Neural crest cell (in vitro differentiated cells): Measurements from ENCODE around the gene THAP12. TPM values are rescaled to one million over a fixed set of nuclear protein-coding genes. Genes with fewer than 3 reads are reported as not detected.

Experiments
- DNase-seq: peaks from one replicate; pipeline ENCODE4 v3.0.0; 2021; ENCODE audit warnings: low read depth, mixed read lengths, low spot score
- H3K27ac Mint-ChIP-seq: one replicate; pipeline ENCODE4 v1.8.0; 2021; ENCODE audit warnings: mild to moderate bottlenecking, mixed read lengths; ENCODE audit not compliant: unreplicated experiment
- H3K27me3 Mint-ChIP-seq: 2 replicates; pipeline ENCODE4 v1.8.0; 2021; ENCODE audit warnings: low read depth, mild to moderate bottlenecking, mixed read lengths
- H3K36me3 Mint-ChIP-seq: 2 replicates; pipeline ENCODE4 v1.8.0; 2021; ENCODE audit warnings: low read depth, mild to moderate bottlenecking, mixed read lengths
- H3K4me1 Mint-ChIP-seq: 2 replicates; pipeline ENCODE4 v1.8.0; 2021; ENCODE audit warnings: mixed read lengths
- H3K4me3 Mint-ChIP-seq: one replicate; pipeline ENCODE4 v1.8.0; 2021; ENCODE audit warnings: mild to moderate bottlenecking, mixed read lengths
- H3K9me3 Mint-ChIP-seq: 2 replicates; pipeline ENCODE4 v1.8.0; 2021; ENCODE audit warnings: mixed read lengths
- CTCF ChIP-seq: fragments of 200-600 bp; sonication (generic); conservative IDR thresholded peaks from 2 replicates; pipeline ENCODE4 v1.5.0; 2021; ENCODE audit warnings: antibody characterized with exemption, mild to moderate bottlenecking
- long read RNA-seq: library from polyadenylated mRNA; unstranded; transcript quantifications from one replicate; pipeline ENCODE4 v2.0.0, GENCODE V29; 2020
- total RNA-seq: library from RNA; stranded (reverse); gene quantifications from 2 replicates; pipeline ENCODE4 v1.2.1, GENCODE V29; 2021

THAP12 gene
- 55.2 and 62.0 TPM in 2 replicates for total RNA-seq
- long read RNA-seq, partial matches to known transcripts: 5 of 12 reads
- long read RNA-seq, other reads (novel, unspliced or antisense): 7 of 12 reads

DNA sequence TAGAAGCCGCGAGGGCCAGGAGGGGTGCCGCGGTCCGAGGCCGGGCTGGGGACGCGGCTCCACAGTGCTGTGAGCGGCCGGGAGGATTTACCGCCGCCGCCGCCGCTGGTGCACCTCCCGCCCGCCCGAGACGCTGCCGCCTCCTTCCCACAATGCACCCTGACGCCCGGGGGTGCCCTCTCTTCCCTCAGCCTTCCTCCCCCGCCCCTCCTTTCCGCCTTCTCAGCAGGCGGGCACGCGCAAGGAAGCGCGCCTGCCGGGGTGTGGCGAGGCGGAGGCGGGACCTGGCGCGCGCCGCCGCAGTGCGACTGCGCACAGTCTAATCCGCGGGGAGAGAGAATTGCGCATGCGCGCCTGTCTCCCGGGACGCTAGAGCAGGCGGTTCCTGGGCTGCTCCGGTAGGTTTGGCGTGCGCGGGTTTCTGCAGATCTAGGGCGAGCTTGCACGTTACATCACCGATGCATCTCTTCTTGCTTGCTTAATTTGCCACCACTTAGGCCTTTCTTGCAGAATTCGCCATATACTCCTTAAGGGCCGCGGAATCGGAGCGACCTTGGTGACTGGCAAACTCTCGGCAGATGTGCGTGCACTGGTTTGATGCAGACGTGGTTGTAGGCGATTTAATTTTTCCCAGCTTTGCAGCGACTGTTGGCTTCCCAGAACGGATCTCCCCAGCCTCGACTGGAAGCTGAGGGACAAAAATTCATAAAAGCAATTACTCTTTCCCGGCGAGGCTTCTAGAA is at the start of gene THAP12, which contains the start of gene GVQW3:
THAP12 (minus strand) TSS at position 156 of the 743 bp plus-strand sequence. CDS start 296 bp downstream, outside the sequence.
GVQW3 (plus strand) TSS at position 347 of the 743 bp plus-strand sequence. CDS start 506 bp downstream, outside the sequence.
- Mint-ChIP-seq H3K4me1 (peaks cover 60% of the 10 kb centered on the region), H3K36me3 (peaks cover 11% of the 10 kb centered on the region), H3K27me3 (no peaks in the 10 kb centered on the region), H3K27ac (peak within 1 kb of the TSS; percentile 81), H3K4me3 (peak within 1 kb of the TSS; percentile 95), H3K9me3 (no peaks in the 10 kb centered on the region)
- DNase-seq: peak; percentile 96
- TF ChIP-seq CTCF: no peak

DNA sequence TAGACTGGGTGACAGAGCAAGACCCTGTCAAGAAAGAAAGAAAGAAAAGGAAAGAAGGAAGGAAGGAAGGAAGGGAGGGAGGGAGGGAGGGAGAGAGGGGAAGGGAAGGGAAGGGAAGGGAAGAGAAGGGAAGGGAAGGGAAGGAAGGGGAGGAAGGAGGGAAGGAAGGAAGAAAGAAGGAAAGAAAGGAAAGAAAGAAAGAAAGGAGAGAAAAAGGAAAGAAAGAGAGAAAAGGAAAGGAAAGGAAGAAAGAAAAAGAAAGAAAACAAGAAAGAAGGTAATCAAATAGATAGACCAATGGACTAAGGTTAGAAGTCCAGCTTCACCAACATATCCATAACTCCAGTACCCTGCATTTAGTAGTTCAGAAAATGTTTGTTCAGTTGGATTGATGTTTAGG is 45.7 kb upstream of the THAP12 start:
- H3K27me3 Mint-ChIP-seq: no peaks in the 10 kb centered on the region
- H3K4me1 Mint-ChIP-seq: no peaks in the 10 kb centered on the region
- no peak for DNase-seq
- H3K9me3 Mint-ChIP-seq: no peaks in the 10 kb centered on the region
- TF ChIP-seq CTCF: no peak
- H3K4me3 Mint-ChIP-seq: no peak overlapping the region
- H3K36me3 Mint-ChIP-seq: no peaks in the 10 kb centered on the region
- H3K27ac Mint-ChIP-seq: no peak overlapping the region

DNA sequence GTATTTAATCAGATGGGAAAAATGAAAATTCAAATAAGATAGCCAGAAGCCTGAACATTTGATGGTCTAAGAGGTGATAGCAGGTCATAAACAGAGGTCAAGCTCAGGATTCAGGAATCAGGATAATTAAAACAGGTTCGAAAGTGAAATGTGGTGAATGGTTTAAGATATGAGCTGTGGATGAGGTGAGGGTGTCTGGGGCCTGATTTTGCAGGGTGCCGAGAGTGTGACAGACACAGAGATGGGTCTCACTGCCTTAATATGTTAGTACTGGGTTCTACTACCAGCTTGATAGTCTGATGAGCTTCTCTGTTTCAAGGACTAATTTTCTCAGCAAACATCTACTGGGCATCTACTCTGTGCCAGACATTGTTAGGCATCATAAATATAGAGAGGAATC is 44.0 kb upstream of the THAP12 start:
- Mint-ChIP-seq H3K4me3 (no peak overlapping the region), H3K9me3 (no peaks in the 10 kb centered on the region), H3K4me1 (no peaks in the 10 kb centered on the region), H3K27me3 (no peaks in the 10 kb centered on the region), H3K36me3 (no peaks in the 10 kb centered on the region), H3K27ac (no peak overlapping the region)
- no peak for DNase-seq
- TF ChIP-seq CTCF: no peak

- Mint-ChIP-seq H3K4me3 (no peak overlapping the region), H3K36me3 (no peaks in the 10 kb centered on the region), H3K27me3 (no peaks in the 10 kb centered on the region), H3K9me3 (no peaks in the 10 kb centered on the region), H3K4me1 (no peaks in the 10 kb centered on the region), H3K27ac (no peak overlapping the region)
- DNase-seq: no peak
- no peak for TF ChIP-seq CTCF
These were observed 43.4 kb upstream of the THAP12 start for GRCh38 chr11:76424379-76424778.

DNA sequence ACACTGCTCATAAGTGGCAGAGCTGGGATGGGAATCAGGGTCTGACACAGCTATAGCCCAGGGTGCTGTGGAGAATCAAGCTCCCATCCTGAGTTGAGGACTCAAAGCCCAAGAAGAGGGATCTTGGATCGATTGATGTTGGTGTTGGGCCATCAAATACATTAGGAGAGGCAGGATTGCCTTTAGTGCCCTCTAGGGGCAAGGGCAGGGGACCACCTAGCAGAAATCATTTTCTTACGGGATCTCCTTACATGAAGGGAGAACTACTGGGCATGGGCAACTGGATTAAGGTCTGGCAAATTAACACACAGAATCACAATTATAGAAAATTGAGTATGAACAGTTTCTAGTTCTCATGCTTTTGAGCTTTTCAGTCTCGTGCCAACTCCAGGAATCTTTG is 39.0 kb upstream of the THAP12 start:
- peak; percentile 37 for TF ChIP-seq CTCF
- Mint-ChIP-seq H3K27me3 (no peaks in the 10 kb centered on the region), H3K9me3 (peaks cover 3% of the 10 kb centered on the region), H3K4me1 (no peaks in the 10 kb centered on the region), H3K27ac (no peak overlapping the region), H3K4me3 (no peak overlapping the region), H3K36me3 (no peaks in the 10 kb centered on the region)
- DNase-seq: no peak
